Measurements from ENCODE around the gene CRYGA.
"Not testable (repeated sequence)": the region's sequence is repeated elsewhere in the genome, so short reads cannot be mapped to it uniquely, and the experiment has no call there.

Gene CRYGA

DNA sequence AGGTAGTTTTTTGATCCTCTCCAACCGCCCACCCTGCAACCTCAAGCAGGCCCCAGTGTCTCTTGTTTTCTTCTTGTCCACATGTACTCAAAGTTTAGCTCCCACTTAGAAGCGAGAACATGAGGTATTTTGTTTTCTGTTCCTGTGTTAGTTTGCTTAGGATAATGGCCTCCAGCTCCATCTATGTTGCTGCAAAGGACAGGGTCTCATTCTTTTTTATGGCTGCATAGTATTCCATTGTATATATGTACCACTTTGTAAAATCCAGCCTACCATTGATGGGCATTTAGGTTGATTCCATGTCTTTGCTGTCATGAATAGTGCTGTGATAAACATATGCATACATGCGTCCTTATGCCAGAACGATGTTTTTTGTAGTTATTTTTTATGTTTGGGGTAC is 36.3 kb downstream of the CRYGA start:
- no peak for DNase-seq (ENCODE audit: low read depth)

DNA sequence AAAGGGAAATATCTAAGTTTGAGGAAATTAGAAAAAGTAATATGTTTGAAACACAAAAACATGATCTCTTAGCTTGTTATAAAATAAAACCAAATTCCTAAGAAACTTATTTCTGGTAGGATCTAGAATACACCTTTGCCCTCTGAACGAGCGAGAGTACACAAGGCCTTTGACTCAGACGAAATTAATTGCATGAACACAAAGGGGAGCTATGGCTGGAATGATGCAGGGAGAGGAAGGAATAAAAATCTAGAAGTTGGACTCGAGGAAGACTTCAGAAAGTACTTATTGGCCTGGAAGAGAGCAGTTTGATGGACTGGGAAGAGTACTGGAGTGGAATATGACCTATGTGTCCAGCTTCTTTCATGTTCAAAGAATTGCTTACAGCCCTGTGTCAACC is 38.1 kb downstream of the CRYGA start:
- no peak for DNase-seq (ENCODE audit: low read depth)

DNA sequence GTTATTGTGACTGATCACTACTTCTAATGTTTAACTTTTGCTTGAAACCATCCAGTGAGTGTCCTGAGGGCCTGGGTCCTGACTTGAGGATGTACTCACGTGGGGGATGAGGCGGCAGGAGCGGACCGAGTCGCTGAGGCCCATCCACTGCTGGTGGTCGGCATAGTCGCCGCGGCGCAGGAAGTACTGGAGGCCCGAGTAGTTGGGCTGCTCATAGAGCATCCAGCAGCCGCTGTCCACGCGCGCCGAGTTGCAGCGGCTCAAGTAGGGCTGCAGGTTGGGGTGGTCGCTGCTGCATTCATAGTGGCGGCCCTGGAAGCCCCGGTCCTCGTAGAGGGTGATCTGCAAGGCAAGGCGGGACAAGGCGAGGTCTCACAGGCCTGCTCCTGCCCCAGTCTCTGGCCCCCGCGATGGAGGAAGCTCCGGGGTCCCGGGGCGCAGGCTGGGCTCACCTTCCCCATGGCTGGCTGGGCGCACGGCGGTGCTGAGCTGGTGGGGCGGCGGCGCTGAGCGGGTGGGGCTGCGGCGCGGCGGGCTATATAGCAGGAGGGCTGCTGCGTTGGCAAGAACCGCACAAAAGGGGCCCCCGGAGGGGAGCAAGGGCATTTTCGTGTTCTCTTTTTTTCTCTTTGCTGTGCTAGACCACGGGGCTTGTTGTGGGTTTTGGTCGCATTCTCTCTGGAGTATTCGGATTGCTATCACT is 39.2 kb downstream of the CRYGA start, which contains the start of gene CRYGD:
Gene CRYGD, minus strand, starts transcription at position 512 of the 703 bp plus-strand sequence. Its CDS starts 51 bp downstream, at position 461.
- not testable (repeated sequence) for DNase-seq (ENCODE audit: low read depth)

DNA sequence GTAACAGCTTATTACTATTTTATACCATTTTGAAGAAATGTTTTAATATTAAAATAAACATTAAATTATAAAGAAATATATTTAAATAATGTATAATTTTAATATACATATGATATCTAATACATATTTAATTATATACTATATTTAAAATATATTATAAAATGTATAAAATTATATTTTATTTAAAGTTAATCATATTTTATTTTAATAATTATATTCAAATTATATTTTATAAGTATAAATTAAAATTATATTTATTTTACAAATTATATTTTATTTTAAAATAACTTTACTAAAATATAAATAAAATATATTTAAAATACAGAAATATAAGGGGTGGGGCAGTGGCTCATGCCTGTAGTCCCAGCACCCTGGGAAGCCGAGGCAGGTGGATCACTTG is 41.1 kb downstream of the CRYGA start:
- DNase-seq (ENCODE audit: low read depth): no peak

DNA sequence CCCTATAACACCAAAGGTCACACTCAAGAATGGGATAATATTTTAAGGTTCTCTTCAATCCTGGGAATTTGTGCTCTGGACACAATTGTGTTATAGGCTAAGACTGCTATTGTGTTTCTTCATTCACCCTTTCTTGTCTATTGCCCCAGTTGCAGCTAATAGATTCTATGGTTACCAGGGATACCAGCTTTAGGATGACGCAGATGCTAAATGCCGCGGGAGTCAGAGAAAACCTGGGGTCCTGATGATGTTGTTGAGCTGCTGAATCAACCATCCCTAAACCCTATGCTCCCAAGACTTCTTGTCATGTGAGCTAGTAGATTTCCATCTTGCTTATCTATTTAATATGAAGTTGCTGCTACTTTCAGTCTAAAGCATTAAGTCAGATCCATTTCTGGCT is 44.5 kb downstream of the CRYGA start:
- DNase-seq (ENCODE audit: low read depth): no peak

DNA sequence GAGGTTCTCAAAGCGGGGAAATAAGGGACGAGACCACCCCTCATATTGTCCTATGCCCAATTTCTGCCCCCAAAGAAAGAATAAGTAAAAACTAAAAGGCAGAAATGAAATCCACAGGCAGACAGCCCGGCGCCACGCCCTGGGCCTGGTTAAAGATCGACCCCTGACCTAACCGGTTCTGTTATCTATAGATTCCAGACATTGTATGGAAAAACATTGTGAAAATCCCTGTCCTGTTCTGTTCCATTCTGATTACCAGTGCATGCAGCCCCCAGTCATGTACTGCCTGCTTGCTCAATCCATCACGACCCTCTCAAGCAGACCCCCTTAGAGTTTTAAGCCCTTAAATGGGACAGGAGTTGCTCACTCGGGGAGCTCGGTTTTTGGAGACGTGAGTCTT is 46.0 kb downstream of the CRYGA start:
- DNase-seq (ENCODE audit: low read depth): not testable (repeated sequence)

DNA sequence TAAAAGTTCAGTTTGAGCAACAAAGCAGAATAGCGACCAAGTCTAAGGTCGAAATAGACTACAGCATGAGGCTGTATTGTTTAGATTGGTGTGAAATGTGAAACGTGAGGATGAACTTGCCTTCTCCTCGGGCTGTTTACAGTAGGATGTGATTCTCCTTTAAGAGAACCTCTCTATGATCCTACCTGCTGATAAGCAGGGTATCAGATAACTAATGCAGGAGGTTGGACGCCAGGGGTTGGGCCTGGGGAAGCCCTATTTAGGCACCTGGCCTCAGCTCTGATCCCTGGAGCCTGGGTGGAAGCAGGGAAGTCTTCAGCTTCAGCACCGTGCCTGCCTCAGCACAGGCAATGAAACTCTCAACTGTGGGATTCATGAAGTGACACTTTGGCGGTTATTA is 50.4 kb downstream of the CRYGA start:
- no peak for DNase-seq (ENCODE audit: low read depth)

DNA sequence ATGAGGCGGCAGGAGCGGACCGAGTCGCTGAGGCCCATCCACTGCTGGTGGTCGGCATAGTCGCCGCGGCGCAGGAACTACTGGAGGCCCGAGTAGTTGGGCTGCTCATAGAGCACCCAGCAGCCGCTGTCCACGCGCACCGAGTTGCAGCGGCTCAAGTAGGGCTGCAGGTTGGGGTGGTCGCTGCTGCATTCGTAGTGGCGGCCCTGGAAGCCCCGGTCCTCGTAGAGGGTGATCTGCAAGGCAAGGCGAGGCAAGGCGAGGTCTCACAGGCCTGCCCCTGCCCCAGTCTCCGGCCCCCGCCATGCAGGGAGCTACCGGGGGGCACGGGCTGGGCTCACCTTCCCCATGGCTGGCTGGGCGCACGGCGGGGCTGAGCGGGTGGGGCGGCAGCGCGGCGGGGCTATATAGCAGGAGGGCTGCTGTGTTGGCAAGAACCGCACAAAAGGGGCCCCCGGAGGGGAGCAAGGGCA is 51.1 kb downstream of the CRYGA start:
- not testable (repeated sequence) for DNase-seq (ENCODE audit: low read depth)

Data from stimulated activated CD8-positive, alpha-beta memory T cell treated with anti-CD3 and anti-CD28 coated beads, Interleukin-12 subunit alpha, Interleukin-12 subunit beta, amount 100 ng/mL, for 1 hour (primary cell).